NT2/D1 (cell line): ENCODE results near the gene CYP21A2.
"Not testable (repeated sequence)": the region's sequence is repeated elsewhere in the genome, so short reads cannot be mapped to it uniquely, and the experiment has no call there.

Experiments
- DNase-seq: peaks from one replicate; pipeline ENCODE4 v3.0.0-alpha.2; 2011; ENCODE audit warnings: low read depth, low spot score
- H3K27me3 ChIP-seq: 2 replicates; pipeline ENCODE4 v1.6.0; 2011; ENCODE audit warnings: mild to moderate bottlenecking; ENCODE audit not compliant: insufficient read length, insufficient read depth
- H3K36me3 ChIP-seq: 2 replicates; pipeline ENCODE4 v1.6.1; 2011; ENCODE audit warnings: mild to moderate bottlenecking, low read length, mixed read lengths; ENCODE audit not compliant: insufficient read depth, insufficient read length
- H3K4me1 ChIP-seq: 2 replicates; pipeline ENCODE4 v1.5.1; 2011; ENCODE audit not compliant: insufficient read depth, insufficient read length
- H3K4me3 ChIP-seq: 2 replicates; pipeline ENCODE4 v1.5.1; 2011; ENCODE audit warnings: low read depth; ENCODE audit not compliant: insufficient read length
- H3K9ac ChIP-seq: 2 replicates; pipeline ENCODE4 v1.6.0; 2011; ENCODE audit warnings: low read depth; ENCODE audit not compliant: insufficient read length
- H3K9me3 ChIP-seq: 2 replicates; pipeline ENCODE4 v1.5.1; 2011; ENCODE audit warnings: mild to moderate bottlenecking, low read length; ENCODE audit not compliant: insufficient read depth

The CYP21A2 gene

DNA sequence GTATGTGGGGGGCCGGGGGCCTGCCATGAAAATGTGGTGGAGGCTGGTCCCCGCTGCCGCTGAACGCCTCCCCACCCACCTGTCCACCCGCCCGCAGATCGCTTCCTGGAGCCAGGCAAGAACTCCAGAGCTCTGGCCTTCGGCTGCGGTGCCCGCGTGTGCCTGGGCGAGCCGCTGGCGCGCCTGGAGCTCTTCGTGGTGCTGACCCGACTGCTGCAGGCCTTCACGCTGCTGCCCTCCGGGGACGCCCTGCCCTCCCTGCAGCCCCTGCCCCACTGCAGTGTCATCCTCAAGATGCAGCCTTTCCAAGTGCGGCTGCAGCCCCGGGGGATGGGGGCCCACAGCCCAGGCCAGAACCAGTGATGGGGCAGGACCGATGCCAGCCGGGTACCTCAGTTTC lies 30.2 kb upstream of the CYP21A2 start:
- H3K9me3 ChIP-seq, H3K4me3 ChIP-seq, H3K4me1 ChIP-seq, H3K36me3 ChIP-seq, DNase-seq, H3K9ac ChIP-seq, H3K27me3 ChIP-seq: not testable (repeated sequence)

DNA sequence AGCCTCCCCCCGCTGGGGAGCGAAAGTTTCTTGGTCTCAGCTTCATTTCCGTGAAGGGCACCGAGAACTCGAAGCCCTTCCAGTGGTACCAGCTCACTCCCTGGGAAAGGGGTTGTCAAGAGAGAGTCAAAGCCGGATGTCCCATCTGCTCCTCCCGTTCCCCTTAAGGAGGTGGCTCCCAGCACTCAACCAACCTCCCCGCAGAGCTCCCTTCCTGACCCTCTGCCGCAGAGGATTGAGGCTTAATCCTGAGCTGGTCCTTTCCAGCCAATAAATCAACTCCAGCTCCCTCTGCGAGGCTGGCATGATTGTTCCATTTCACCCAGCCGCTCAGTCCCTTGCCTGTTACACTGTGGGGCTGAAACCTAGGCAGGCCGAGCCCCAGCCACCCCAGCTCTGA lies 29.6 kb upstream of the CYP21A2 start:
- not testable (repeated sequence) for H3K9ac ChIP-seq, H3K36me3 ChIP-seq, DNase-seq, H3K9me3 ChIP-seq, H3K27me3 ChIP-seq, H3K4me3 ChIP-seq, H3K4me1 ChIP-seq

DNA sequence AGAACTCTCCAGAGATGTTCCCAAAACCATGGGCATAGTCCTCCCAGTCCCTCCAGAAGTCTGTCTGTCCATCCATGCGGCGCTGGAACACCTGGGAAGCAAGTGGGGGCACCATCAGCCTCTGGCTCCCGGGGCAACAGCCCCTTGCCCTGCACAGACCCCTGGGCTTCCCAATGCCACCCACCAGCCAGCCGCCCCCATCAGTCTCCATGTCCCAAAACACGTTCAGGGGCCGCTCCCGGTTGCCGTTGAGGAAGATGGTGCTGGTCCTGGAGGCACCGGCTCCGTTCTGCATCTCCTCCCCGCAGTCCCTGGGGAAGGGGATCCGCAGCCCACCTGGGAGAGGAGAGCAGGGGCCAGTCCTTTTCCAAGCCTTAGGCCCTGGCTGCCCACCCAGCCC lies 28.7 kb upstream of the CYP21A2 start:
- H3K9ac ChIP-seq, H3K36me3 ChIP-seq, H3K27me3 ChIP-seq, H3K4me1 ChIP-seq, H3K9me3 ChIP-seq, H3K4me3 ChIP-seq, DNase-seq: not testable (repeated sequence)

GRCh38 chr6:32010856-32011530 lies 27.2 kb upstream of the CYP21A2 start:
- not testable (repeated sequence) for DNase-seq, H3K27me3 ChIP-seq, H3K36me3 ChIP-seq, H3K4me3 ChIP-seq, H3K9me3 ChIP-seq, H3K9ac ChIP-seq, H3K4me1 ChIP-seq

DNA sequence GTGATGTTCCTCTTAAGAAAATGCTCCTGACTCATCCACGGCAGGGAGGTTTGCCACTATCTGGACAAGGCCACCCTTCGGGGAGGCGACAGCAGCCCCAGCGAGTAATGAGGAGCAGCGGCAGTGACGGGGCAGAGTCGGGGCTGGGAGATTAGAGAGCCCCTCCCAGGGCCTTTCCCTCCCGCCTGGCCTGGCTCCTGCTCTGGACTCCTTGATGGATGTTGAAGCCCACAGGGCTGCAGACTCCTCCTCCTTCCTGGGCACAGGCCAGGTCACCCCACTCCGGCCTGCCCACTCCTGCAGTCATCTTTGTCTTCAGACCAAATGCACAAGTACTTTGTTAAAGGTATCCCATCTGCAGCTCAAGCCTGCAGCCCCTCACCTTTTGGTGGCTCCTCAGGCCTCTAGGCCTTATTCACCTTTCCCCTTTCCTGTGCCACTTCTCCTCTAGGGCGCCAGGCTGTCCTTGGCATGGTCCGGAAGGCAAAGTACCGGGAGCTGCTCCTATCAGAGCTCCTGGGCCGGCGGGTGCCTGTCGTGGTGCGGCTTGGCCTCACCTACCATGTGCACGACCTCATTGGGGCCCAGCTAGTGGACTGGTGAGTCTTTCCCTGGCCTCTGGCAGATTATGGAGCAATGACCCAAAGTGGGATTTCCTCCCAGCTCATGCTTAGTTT lies 25.1 kb upstream of the CYP21A2 start:
- DNase-seq: not testable (repeated sequence)

DNA sequence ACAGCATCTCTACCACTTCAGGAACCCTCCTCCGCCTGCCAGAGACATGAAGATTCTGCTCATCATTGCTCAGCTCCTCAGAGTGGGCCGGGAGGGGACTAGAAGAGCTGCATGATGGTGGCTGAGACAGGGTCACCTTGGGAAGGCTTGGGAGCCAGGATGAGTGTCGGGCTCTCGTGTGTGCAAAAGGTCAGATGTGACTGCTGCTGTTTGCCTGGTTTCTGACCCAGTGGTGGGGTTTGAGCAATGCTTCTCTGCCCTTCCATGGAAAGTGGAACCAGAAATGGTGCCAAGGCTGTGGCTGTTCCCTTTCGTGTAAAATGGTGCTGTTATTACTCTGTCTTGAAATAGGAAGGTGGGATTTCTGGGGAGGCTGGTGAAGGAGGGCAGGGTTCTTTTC lies 24.5 kb upstream of the CYP21A2 start:
- H3K27me3 ChIP-seq, H3K4me1 ChIP-seq, DNase-seq, H3K36me3 ChIP-seq, H3K4me3 ChIP-seq, H3K9ac ChIP-seq, H3K9me3 ChIP-seq: not testable (repeated sequence)

More for the DNA sequence above, 25.1 kb upstream of the CYP21A2 start:
- H3K36me3 ChIP-seq, H3K9me3 ChIP-seq, H3K4me3 ChIP-seq, H3K27me3 ChIP-seq, H3K4me1 ChIP-seq, H3K9ac ChIP-seq: not testable (repeated sequence)

- H3K27me3 ChIP-seq, H3K36me3 ChIP-seq, H3K4me1 ChIP-seq, DNase-seq, H3K4me3 ChIP-seq, H3K9me3 ChIP-seq, H3K9ac ChIP-seq: not testable (repeated sequence)
These were observed 23.7 kb upstream of the CYP21A2 start, which contains the start of gene C4B for GRCh38 chr6:32014547-32014946. TSS of gene C4B (plus strand) at chr6:32014795. CDS start at chr6:32014846, 51 bp downstream.

GRCh38 chr6:32022100-32022499 lies 16.1 kb upstream of the CYP21A2 start:
- H3K9ac ChIP-seq, DNase-seq, H3K4me3 ChIP-seq: not testable (repeated sequence)

GRCh38 chr6:32028631-32029030 lies 9.6 kb upstream of the CYP21A2 start:
- not testable (repeated sequence) for H3K9me3 ChIP-seq, H3K9ac ChIP-seq, H3K4me3 ChIP-seq, H3K4me1 ChIP-seq, DNase-seq, H3K36me3 ChIP-seq, H3K27me3 ChIP-seq

More at GRCh38 chr6:32022100-32022499, 16.1 kb upstream of the CYP21A2 start:
- H3K27me3 ChIP-seq, H3K36me3 ChIP-seq, H3K4me1 ChIP-seq, H3K9me3 ChIP-seq: not testable (repeated sequence)

- not testable (repeated sequence) for H3K9ac ChIP-seq, H3K9me3 ChIP-seq, H3K27me3 ChIP-seq, H3K36me3 ChIP-seq, DNase-seq, H3K4me3 ChIP-seq, H3K4me1 ChIP-seq
These were observed 8.7 kb upstream of the CYP21A2 start for GRCh38 chr6:32029553-32029952.

GRCh38 chr6:32035283-32036013 lies 2.8 kb upstream of the CYP21A2 start:
- H3K9me3 ChIP-seq, H3K4me3 ChIP-seq, H3K27me3 ChIP-seq, DNase-seq, H3K4me1 ChIP-seq, H3K36me3 ChIP-seq, H3K9ac ChIP-seq: not testable (repeated sequence)

- not testable (repeated sequence) for H3K9me3 ChIP-seq, DNase-seq, H3K4me3 ChIP-seq, H3K27me3 ChIP-seq, H3K9ac ChIP-seq, H3K4me1 ChIP-seq, H3K36me3 ChIP-seq
These were observed 1.1 kb upstream of the CYP21A2 start for GRCh38 chr6:32037136-32037535.
